Measurements from ENCODE around the gene SYT2. TPM values are rescaled to one million over a fixed set of nuclear protein-coding genes. Genes with fewer than 3 reads are reported as not detected.
"Not testable (repeated sequence)": the region's sequence is repeated elsewhere in the genome, so short reads cannot be mapped to it uniquely, and the experiment has no call there.

SYT2 gene
- total RNA-seq, 4 donors from 2014 or later = 0.23 to 0.59 TPM; not detected in 2

DNA sequence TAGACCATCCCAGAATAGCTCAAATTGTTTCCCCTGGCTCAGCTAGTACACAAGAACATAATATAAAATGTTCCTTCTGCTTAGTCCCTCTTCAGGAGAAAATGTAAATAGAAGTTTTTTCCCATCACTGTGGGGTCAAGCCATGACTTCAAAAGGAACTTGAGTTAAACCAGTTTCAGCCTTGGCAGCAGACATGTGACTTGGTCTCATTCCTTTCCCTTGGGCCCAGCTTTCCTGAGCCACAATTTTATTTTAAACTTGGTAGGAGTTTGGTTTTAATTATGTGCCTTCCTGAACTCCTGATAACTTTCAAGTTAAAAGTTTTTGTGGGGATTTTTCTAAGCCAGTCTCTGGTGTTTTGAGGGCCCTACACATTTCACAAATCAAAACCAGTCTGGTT lies 157.6 kb downstream of the SYT2 start:
- H3K27ac ChIP-seq = peak overlapping the region; percentile 61 to 87 (median 75)
- not testable (repeated sequence) for H3K36me3 ChIP-seq, H3K4me3 ChIP-seq, H3K9me3 ChIP-seq, H3K27me3 ChIP-seq
- ATAC-seq = peak; percentile 50
- peak; percentile 84 for TF ChIP-seq POLR2AphosphoS5 (IDR thresholded peaks at IDR 0.05)
- peaks cover 15 to 96% (median 19%) of the 10 kb centered on the region in 3 donors for H3K4me1 ChIP-seq

DNA sequence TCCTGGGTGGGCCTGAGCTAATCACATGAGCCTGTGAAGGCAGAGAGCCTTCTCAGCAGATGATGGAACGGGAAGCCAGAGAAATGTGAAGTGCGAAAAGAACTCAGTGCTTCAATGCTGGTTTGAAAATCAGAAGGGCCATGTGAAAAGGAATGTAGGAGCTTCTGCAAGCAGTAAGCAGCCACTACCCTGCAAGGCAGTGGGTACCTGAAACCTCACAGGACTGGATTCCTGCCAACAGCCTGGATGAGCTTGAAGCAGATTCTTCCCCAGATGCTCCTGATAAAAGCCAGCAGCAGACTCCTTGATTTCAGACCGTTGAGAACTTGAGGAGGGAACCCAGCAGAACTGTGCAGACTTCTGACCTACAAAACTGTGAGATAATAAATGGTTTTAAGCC lies 158.6 kb downstream of the SYT2 start:
- no peak overlapping the region for H3K4me3 ChIP-seq
- ATAC-seq = peak; percentile 27
- H3K36me3 ChIP-seq = peaks cover 0 to 4% of the 10 kb centered on the region in 2 donors
- 36 to 40% methylated on average over 1 to 3 of the region's 3 CpGs for WGBS, 2 donors (ENCODE audit: low coverage in 1 of 2)
- no peaks in the 10 kb centered on the region for H3K9me3 ChIP-seq
- H3K27ac ChIP-seq = peak overlapping the region; percentile 64 to 87 (median 76)
- H3K27me3 ChIP-seq = no peaks in the 10 kb centered on the region
- TF ChIP-seq EP300 (IDR thresholded peaks at IDR 0.05) (no peak), CTCF (IDR thresholded peaks at IDR 0.05) (no peak), POLR2A (IDR thresholded peaks at IDR 0.05) (no peak), POLR2AphosphoS5 (IDR thresholded peaks at IDR 0.05) (no peak)
- H3K4me1 ChIP-seq = peaks cover 17 to 90% (median 17%) of the 10 kb centered on the region in 3 donors

DNA sequence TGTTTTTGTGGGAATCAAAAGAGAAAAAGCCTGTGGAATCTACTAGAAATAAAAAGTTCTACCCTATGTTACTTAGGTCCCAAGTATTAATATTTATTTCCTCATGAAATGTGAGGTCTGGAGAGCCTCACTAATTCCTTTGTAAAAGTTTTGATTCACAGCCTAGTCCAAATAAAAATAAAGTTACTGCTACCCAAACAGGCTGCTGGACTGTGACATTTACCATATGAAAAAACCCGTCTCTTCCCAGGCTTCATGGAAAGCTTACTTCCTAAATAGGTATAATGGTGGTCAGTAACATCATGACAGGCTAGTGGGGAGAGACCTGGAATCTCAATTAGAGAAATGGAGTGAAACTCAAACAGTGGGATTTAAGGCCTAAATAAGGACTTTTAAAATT lies 160.2 kb downstream of the SYT2 start:
- Histone ChIP-seq H3K4me3 (peak overlapping the region in 1 of 2 donors; percentile 10), H3K4me1 (peaks cover 17 to 91% (median 25%) of the 10 kb centered on the region in 3 donors), H3K27ac (peak overlapping the region; percentile 66 to 91 (median 83))
- WGBS, 2 donors (ENCODE audit: low coverage in 1 of 2) = 23 to 53% methylated on average over 1 of the region's 1 CpG
- H3K36me3 ChIP-seq, ATAC-seq, H3K9me3 ChIP-seq, H3K27me3 ChIP-seq: not testable (repeated sequence)

- Histone ChIP-seq H3K9me3 (no peaks in the 10 kb centered on the region), H3K4me3 (peak overlapping the region; percentile 10 to 55), H3K27me3 (no peaks in the 10 kb centered on the region), H3K27ac (peak overlapping the region in 3 of 4 donors; percentile 87 to 100 (median 91)), H3K4me1 (peaks cover 6 to 74% (median 17%) of the 10 kb centered on the region in 3 donors), H3K36me3 (peaks cover 0 to 4% of the 10 kb centered on the region in 2 donors)
- ATAC-seq = no peak
- TF ChIP-seq POLR2A (IDR thresholded peaks at IDR 0.05) (no peak), POLR2AphosphoS5 (IDR thresholded peaks at IDR 0.05) (no peak), CTCF (IDR thresholded peaks at IDR 0.05) (no peak), EP300 (IDR thresholded peaks at IDR 0.05) (no peak)
Measured at GRCh38 chr1:202547215-202547614, 163.0 kb downstream of the SYT2 start.

GRCh38 chr1:202546796-202547195 lies 163.5 kb downstream of the SYT2 start:
- ATAC-seq = not testable (repeated sequence)
- WGBS, 2 donors (ENCODE audit: low coverage in 1 of 2) = 57 to 67% methylated on average over 3 of the region's 3 CpGs
- peak overlapping the region; percentile 87 to 100 (median 90) for H3K27ac ChIP-seq

GRCh38 chr1:202546377-202546776 lies 163.9 kb downstream of the SYT2 start:
- H3K9me3 ChIP-seq, H3K36me3 ChIP-seq, H3K27me3 ChIP-seq: not testable (repeated sequence)
- peak overlapping the region; percentile 55 to 100 for H3K4me3 ChIP-seq
- peak; percentile 16 for ATAC-seq
- 35 to 40% methylated on average over 3 of the region's 3 CpGs for whole genome bisulfite sequencing, 2 donors (ENCODE audit: low coverage in 1 of 2)
- peak overlapping the region; percentile 87 to 100 (median 90) for H3K27ac ChIP-seq
- peaks cover 6 to 65% (median 14%) of the 10 kb centered on the region in 3 donors for H3K4me1 ChIP-seq
- TF ChIP-seq POLR2AphosphoS5 (IDR thresholded peaks at IDR 0.05) = peak; percentile 20

More at GRCh38 chr1:202546796-202547195, 163.5 kb downstream of the SYT2 start:
- Histone ChIP-seq H3K4me1 (peaks cover 6 to 70% (median 15%) of the 10 kb centered on the region in 3 donors), H3K4me3 (peak overlapping the region; percentile 55 to 100)
- H3K36me3 ChIP-seq, H3K27me3 ChIP-seq, H3K9me3 ChIP-seq: not testable (repeated sequence)

DNA sequence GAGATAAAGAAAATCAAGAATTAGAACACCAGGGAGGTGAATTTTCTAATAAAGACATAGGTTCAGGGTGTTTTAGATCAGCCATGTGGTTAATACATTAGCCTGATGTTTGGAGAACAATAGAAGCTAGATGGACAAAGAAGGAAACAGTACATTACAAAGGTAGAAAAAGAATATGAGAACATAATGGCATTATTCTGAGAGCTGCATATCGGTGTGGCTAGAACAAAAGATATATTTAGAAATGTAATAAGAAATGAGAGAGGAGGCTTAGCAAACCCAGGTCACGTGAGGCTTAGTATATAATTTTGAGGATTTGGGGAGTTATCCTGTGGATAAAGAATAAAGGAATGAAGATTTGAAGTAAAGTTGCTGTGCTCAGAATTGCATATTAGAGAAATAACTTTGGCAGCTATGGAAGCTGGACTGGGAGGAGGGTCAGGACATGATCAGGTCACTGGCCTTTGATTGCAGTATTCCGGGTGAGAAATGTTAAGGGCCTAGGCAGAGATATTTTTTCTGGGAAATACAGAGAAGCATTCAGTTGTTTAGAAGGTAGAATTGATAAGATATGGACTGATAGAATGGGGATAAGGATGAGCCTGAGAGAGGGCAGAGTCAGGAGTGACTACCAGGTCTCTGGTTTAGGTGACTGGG lies 164.5 kb downstream of the SYT2 start:
- Histone ChIP-seq H3K27ac (peak overlapping the region; percentile 87 to 100 (median 90)), H3K4me3 (peak overlapping the region; percentile 55 to 100), H3K4me1 (peaks cover 6 to 61% (median 14%) of the 10 kb centered on the region in 3 donors)
- not testable (repeated sequence) for H3K9me3 ChIP-seq, ATAC-seq, H3K27me3 ChIP-seq, H3K36me3 ChIP-seq
- WGBS, 2 donors (ENCODE audit: low coverage in 1 of 2) = 15 to 32% methylated on average over 3 of the region's 3 CpGs

GRCh38 chr1:202544766-202545449 lies 165.3 kb downstream of the SYT2 start:
- not testable (repeated sequence) for ATAC-seq, H3K27me3 ChIP-seq, H3K9me3 ChIP-seq, H3K36me3 ChIP-seq
- H3K4me3 ChIP-seq = peak overlapping the region; percentile 55 to 100
- peaks cover 2 to 52% (median 13%) of the 10 kb centered on the region in 3 donors for H3K4me1 ChIP-seq
- peak overlapping the region; percentile 87 to 100 (median 90) for H3K27ac ChIP-seq
- 17 to 73% methylated on average over 5 to 6 of the region's 6 CpGs for WGBS, 2 donors (ENCODE audit: low coverage in 1 of 2)

Measured in gastroesophageal sphincter (tissue), 4 donors.